ENCODE results near the gene CHCHD6. TPM values are rescaled to one million over a fixed set of nuclear protein-coding genes. Genes with fewer than 3 reads are reported as not detected.

Gene CHCHD6
- total RNA-seq, 1 experiment from 2014 or later: 36.3 TPM

DNA sequence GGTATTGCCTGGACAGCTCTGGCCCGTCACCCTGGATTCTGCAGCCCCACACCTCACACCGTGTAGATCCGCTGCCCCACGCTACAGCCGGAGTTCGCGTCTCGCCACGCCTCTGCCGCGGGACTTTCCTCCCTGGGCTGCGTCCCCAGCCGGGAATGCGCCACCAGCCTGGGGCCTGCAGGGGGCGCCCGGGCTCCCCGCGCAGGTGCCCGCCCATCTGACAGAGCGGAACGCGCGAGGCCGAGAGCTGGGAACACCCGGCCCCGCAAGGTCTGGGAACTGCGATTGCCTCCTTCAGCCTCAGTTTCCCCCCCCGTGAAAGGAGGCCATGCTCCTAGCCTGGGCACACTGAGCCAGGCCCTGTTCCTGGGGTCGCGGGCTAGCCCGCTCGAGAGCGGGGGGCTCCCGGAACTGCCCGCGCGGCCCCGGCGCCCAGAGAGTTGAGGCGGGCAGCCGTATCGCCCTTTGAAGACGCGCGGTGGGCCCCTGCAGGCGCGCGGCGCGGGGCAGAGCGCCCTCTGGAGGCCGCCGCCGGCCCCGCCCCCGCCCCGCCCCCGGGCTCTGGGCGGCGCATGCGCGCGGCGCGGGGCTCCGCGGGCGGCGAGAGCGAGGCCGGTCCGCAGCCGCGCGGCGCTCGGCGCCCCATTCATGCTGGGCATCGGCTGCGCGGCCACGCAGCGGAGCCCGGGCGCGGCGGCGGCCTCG is 278.6 kb downstream of the CHCHD6 start, which contains the start of gene PLXNA1 (continued):
- TF ChIP-seq, protein P1, sequence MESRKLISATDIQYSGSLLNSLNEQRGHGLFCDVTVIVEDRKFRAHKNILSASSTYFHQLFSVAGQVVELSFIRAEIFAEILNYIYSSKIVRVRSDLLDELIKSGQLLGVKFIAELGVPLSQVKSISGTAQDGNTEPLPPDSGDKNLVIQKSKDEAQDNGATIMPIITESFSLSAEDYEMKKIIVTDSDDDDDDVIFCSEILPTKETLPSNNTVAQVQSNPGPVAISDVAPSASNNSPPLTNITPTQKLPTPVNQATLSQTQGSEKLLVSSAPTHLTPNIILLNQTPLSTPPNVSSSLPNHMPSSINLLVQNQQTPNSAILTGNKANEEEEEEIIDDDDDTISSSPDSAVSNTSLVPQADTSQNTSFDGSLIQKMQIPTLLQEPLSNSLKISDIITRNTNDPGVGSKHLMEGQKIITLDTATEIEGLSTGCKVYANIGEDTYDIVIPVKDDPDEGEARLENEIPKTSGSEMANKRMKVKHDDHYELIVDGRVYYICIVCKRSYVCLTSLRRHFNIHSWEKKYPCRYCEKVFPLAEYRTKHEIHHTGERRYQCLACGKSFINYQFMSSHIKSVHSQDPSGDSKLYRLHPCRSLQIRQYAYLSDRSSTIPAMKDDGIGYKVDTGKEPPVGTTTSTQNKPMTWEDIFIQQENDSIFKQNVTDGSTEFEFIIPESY (IDR thresholded peaks at IDR 0.05; ENCODE audit: extremely low read depth, insufficient replicate concordance, low read length): no peak
- TF ChIP-seq CEBPB (IDR thresholded peaks at IDR 0.05; ENCODE audit: low read depth): no peak

DNA sequence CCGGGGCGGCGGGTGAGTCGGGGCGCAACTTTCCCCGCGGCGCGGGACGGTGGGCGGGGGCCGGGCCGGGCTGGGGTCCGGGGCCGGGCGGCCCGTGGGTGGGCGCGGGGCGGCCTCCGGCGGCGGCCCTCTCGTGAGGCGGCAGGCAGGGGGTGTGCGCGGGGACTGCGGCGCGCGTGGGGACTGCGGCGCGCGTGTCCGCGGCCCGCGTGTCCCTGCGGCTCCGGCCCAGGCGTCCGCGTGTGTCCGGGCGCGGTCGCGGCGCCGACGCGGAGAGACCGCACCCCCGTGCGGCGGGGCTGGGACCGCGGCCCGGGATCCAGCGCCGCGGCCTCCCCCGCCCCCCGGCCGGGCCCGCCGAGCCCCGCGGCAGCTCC is 279.2 kb downstream of the CHCHD6 start:
- Histone ChIP-seq H3K4me2 (ENCODE audit: low read length) (peak overlapping the region; percentile 88; the same call in 1 of the 2 replicates), H3K4me3 (replicated peaks in 1 of 2; ENCODE audit: low read depth in 1 of 2, low read length in 2 of 2) (peak overlapping the region; percentile 67 to 74), H3K27ac (ENCODE audit: low read depth, low read length) (peak overlapping the region; percentile 67; the same call in 1 of the 2 replicates), H3K9me3 (ENCODE audit: control insufficient read depth in 1 of 2, insufficient read depth in 1 of 2, low read depth in 1 of 2, low read length in 2 of 2) (no peaks in the 10 kb centered on the region), H4K20me1 (ENCODE audit: insufficient read depth) (no peaks in the 10 kb centered on the region), H3K9me2 (ENCODE audit: insufficient read depth) (no peaks in the 10 kb centered on the region), H3K4me1 (ENCODE audit: control insufficient read depth in 1 of 2, insufficient read depth in 2 of 2, low read length in 2 of 2) (peaks cover 2 to 19% of the 10 kb centered on the region in 2 experiments; a peak in 3 of 4 replicates), H3K27me3 (ENCODE audit: insufficient read depth, low read length) (no peaks in the 10 kb centered on the region), H3K9ac (ENCODE audit: low read length) (peak overlapping the region; percentile 72), H3K79me2 (ENCODE audit: insufficient read depth, low read length) (peaks cover 40% of the 10 kb centered on the region), H3K36me3 (ENCODE audit: control insufficient read depth in 1 of 2, insufficient read depth in 2 of 2, low read length in 2 of 2) (no peaks in the 10 kb centered on the region), H2AFZ (ENCODE audit: low read depth, low read length, poor library complexity, severe bottlenecking) (no peak overlapping the region)
- RAD21 ChIA-PET (ENCODE audit: low non-redundant PET in 1 of 2, low total read pairs in 2 of 2, uncharacterized antibody in 2 of 2, unreplicated experiment in 2 of 2): no interaction called here
- BruUV-seq (replicated peaks): no TSS peak
- ATAC-seq: peak; percentile 5
- POLR2A ChIA-PET: no interaction called here
- intact Hi-C loops (cut with micrococcal nuclease): loop anchor here (5.0 to 10.0 kb wide), 2 partner anchors 319 to 472 kb away; no protein-coding TSS in a partner anchor
- TF ChIP-seq SIN3A (IDR thresholded peaks at IDR 0.05; ENCODE audit: low read depth): no peak
- TF ChIP-seq ZNF274 (IDR thresholded peaks at IDR 0.05; ENCODE audit: low read depth, low read length): no peak
- TF ChIP-seq FOSL1 (IDR thresholded peaks at IDR 0.05; ENCODE audit: low read depth): no peak
- no peak for TF ChIP-seq SRF (IDR thresholded peaks at IDR 0.05; ENCODE audit: low read depth)
- no peak for TF ChIP-seq ELF1 (IDR thresholded peaks at IDR 0.05; ENCODE audit: borderline replicate concordance, low read depth)
- TF ChIP-seq, protein P2, sequence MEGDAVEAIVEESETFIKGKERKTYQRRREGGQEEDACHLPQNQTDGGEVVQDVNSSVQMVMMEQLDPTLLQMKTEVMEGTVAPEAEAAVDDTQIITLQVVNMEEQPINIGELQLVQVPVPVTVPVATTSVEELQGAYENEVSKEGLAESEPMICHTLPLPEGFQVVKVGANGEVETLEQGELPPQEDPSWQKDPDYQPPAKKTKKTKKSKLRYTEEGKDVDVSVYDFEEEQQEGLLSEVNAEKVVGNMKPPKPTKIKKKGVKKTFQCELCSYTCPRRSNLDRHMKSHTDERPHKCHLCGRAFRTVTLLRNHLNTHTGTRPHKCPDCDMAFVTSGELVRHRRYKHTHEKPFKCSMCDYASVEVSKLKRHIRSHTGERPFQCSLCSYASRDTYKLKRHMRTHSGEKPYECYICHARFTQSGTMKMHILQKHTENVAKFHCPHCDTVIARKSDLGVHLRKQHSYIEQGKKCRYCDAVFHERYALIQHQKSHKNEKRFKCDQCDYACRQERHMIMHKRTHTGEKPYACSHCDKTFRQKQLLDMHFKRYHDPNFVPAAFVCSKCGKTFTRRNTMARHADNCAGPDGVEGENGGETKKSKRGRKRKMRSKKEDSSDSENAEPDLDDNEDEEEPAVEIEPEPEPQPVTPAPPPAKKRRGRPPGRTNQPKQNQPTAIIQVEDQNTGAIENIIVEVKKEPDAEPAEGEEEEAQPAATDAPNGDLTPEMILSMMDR (IDR thresholded peaks at IDR 0.05 in 2 of 3, conservative IDR thresholded peaks at IDR 0.05 in 1 of 3; ENCODE audit: borderline replicate concordance in 1 of 3, insufficient read depth in 1 of 3, low read depth in 2 of 3, low read length in 2 of 3): no peak
- TF ChIP-seq, protein P3, sequence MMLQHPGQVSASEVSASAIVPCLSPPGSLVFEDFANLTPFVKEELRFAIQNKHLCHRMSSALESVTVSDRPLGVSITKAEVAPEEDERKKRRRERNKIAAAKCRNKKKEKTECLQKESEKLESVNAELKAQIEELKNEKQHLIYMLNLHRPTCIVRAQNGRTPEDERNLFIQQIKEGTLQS (IDR thresholded peaks at IDR 0.05): no peak
- no peak for TF ChIP-seq EGR1 (IDR thresholded peaks at IDR 0.05; ENCODE audit: low read depth)
- TF ChIP-seq CBX3 (IDR thresholded peaks at IDR 0.05; ENCODE audit: low read depth): no peak
- TF ChIP-seq, protein P4, sequence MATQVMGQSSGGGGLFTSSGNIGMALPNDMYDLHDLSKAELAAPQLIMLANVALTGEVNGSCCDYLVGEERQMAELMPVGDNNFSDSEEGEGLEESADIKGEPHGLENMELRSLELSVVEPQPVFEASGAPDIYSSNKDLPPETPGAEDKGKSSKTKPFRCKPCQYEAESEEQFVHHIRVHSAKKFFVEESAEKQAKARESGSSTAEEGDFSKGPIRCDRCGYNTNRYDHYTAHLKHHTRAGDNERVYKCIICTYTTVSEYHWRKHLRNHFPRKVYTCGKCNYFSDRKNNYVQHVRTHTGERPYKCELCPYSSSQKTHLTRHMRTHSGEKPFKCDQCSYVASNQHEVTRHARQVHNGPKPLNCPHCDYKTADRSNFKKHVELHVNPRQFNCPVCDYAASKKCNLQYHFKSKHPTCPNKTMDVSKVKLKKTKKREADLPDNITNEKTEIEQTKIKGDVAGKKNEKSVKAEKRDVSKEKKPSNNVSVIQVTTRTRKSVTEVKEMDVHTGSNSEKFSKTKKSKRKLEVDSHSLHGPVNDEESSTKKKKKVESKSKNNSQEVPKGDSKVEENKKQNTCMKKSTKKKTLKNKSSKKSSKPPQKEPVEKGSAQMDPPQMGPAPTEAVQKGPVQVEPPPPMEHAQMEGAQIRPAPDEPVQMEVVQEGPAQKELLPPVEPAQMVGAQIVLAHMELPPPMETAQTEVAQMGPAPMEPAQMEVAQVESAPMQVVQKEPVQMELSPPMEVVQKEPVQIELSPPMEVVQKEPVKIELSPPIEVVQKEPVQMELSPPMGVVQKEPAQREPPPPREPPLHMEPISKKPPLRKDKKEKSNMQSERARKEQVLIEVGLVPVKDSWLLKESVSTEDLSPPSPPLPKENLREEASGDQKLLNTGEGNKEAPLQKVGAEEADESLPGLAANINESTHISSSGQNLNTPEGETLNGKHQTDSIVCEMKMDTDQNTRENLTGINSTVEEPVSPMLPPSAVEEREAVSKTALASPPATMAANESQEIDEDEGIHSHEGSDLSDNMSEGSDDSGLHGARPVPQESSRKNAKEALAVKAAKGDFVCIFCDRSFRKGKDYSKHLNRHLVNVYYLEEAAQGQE (IDR thresholded peaks at IDR 0.05; ENCODE audit: low read depth): no peak
- no peak for TF ChIP-seq EZH2 (IDR thresholded peaks at IDR 0.05)
- TF ChIP-seq, protein P1 (IDR thresholded peaks at IDR 0.05; ENCODE audit: extremely low read depth, insufficient replicate concordance, low read length): no peak
- CTCF ChIA-PET: no interaction called here
- DNase-seq (ENCODE audit: low read depth, low spot score): no peak

All from HCT116 (cell line).